Vagina (tissue), 2 donors: ENCODE results near the gene ZNF780A.

Source experiments
- POLR2AphosphoS5 ChIP-seq, 2 donors: sonication (generic); formaldehyde crosslinking; IDR thresholded peaks; one replicate each; pipeline ENCODE4 v1.9.0; 2017; ENCODE audit warnings: antibody characterized with exemption in 2 of 2, mild to moderate bottlenecking in 2 of 2, low read depth in 1 of 2; ENCODE audit not compliant: insufficient read depth in 1 of 2
- TF ChIP-seq, protein P1 (sequence below), 3 experiments: fragments of 450-650 bp in 2 of 3; fragments of 200-600 bp in 1 of 3; sonication (generic) in 1 of 3; IDR thresholded peaks; one replicate each; pipeline ENCODE4 v1.5.1; 2017 to 2019; ENCODE audit warnings: antibody characterized with exemption in 3 of 3, mild to moderate bottlenecking in 2 of 3, moderate library complexity in 2 of 3

DNA sequence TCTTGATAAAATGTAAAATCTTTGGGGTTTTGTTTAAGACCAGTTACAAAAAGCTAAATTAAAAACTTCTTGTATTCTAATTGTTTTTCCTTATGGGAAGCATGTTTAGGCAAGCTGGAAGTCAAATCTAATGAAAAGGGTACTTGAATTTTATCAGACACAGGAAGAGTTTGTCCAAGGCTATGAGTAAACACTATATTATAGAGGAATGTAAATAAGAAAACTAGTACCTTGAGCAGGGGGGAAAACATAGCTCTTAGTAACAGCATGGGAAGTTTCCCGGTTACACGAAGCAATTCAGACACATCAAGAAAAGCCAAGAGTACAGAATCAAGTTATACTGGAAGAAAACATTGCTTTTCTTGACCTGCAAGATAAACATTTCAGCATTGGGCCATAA lies 19.8 kb upstream of the ZNF780A start:
- TF ChIP-seq, protein P1, sequence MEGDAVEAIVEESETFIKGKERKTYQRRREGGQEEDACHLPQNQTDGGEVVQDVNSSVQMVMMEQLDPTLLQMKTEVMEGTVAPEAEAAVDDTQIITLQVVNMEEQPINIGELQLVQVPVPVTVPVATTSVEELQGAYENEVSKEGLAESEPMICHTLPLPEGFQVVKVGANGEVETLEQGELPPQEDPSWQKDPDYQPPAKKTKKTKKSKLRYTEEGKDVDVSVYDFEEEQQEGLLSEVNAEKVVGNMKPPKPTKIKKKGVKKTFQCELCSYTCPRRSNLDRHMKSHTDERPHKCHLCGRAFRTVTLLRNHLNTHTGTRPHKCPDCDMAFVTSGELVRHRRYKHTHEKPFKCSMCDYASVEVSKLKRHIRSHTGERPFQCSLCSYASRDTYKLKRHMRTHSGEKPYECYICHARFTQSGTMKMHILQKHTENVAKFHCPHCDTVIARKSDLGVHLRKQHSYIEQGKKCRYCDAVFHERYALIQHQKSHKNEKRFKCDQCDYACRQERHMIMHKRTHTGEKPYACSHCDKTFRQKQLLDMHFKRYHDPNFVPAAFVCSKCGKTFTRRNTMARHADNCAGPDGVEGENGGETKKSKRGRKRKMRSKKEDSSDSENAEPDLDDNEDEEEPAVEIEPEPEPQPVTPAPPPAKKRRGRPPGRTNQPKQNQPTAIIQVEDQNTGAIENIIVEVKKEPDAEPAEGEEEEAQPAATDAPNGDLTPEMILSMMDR (IDR thresholded peaks at IDR 0.05), result no peak
- TF ChIP-seq POLR2AphosphoS5 (IDR thresholded peaks at IDR 0.05; ENCODE audit: insufficient read depth in 1 of 2, low read depth in 1 of 2), result no peak
